NB4 (cell line): ENCODE results near the gene SREBF1.

Experiments used
- CTCF ChIP-seq: IDR thresholded peaks from one replicate; pipeline ENCODE4 v1.5.1; 2012; ENCODE audit warnings: low read depth, low read length
- MYC ChIP-seq: IDR thresholded peaks from 2 replicates; pipeline ENCODE4 v1.6.1; 2011; ENCODE audit warnings: low read depth, low read length
- POLR2A ChIP-seq: IDR thresholded peaks from 2 replicates; pipeline ENCODE4 v1.6.1; 2011; ENCODE audit warnings: mild to moderate bottlenecking; ENCODE audit not compliant: insufficient read length; ENCODE audit errors: extremely low read depth
- TF ChIP-seq, protein P1 (sequence below): IDR thresholded peaks from 2 replicates; pipeline ENCODE4 v1.6.1; 2011; ENCODE audit warnings: low read depth, low read length

GRCh38 chr17:17786998-17787397, 49.8 kb downstream of the SREBF1 start:
- TF ChIP-seq CTCF (no peak), POLR2A (no peak), MYC (no peak)
- TF ChIP-seq, protein P1, sequence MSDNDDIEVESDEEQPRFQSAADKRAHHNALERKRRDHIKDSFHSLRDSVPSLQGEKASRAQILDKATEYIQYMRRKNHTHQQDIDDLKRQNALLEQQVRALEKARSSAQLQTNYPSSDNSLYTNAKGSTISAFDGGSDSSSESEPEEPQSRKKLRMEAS, result no peak
